Right forelimb (tissue), 1 donor: ENCODE data around the gene BMPR1A.
"Not testable (repeated sequence)": the region's sequence is repeated elsewhere in the genome, so short reads cannot be mapped to it uniquely, and the experiment has no call there.

Experiments
- DNase-seq: peaks from one replicate; pipeline ENCODE4 v3.0.0-alpha.2; 2018

The BMPR1A gene

DNA sequence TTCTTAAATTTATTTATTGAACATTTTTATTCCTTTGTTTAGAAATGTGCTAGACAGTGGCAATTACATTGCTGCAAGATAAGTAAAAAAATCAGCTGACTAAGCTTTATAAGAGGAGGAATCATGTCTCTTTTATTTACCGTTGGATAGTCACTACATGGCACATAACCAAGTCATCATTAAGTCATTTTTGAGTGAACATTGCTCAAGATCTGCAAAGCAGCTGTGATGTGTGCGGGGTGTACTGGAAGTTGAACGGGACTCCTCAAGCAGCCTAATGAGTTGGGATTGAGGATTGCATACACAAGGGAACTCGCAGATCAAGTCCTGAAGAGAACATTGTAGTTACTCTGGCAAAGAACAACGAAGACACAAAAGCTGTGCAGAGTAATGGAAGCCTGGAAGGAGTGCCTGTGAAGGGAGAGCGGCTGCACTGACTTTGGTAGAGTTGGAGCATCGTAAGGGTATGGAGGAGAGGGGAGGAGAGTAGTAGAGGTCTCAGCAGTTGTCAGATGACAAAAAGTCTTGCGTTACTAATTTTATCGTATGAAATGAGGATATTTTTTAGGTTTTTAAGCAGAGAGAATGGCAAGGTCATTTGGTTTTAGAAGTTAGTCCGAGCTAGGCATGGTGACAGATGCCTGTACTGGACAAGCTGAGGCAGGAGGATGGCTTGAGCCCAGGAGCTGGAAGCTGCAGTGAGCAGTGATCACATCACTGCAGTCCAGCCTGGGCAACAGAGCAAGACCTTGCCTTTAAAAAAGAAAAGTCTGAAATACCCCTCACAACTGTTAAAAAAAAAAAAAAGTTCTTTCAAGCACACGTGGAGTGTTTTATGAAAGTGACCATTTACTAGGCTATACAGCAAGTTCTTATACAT lies 95.1 kb downstream of the BMPR1A start:
- DNase-seq: no peak

DNA sequence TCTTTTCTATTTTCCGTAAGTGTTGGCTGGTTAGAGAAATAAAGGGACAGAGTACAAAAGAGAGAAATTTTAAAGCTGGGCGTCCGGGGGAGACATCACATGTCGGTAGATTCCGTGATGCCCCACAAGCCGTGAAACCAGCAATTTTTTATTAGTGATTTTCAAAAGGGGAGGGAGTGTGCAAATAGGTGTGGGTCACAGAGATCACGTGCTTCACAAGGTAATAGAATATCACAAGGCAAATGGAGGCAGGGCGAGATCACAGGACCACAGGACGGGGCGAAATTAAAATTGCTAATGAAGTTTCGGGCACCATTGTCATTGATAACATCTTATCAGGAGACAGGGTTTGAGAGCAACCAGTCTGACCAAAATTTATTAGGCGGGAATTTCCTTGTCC lies 97.2 kb downstream of the BMPR1A start:
- DNase-seq: not testable (repeated sequence)

DNA sequence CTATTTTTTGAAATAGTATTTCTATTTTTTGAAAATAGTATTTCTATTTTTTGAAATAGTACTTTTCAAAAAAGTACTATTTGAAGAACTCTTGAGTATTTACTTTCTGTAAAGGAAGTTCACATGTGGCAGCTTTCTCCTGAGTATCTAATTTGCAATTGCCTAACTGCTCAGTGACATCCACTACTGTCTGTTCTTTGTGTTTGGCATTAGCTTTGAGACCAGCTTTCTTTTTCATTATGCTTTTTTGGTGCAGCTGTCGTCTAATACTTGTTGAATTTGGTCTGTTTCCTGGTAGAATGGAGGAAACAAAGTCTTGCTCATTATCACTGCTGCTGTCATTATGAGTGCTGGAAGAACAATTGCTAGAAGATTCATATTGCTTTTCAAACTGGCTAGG lies 99.1 kb downstream of the BMPR1A start:
- no peak for DNase-seq

DNA sequence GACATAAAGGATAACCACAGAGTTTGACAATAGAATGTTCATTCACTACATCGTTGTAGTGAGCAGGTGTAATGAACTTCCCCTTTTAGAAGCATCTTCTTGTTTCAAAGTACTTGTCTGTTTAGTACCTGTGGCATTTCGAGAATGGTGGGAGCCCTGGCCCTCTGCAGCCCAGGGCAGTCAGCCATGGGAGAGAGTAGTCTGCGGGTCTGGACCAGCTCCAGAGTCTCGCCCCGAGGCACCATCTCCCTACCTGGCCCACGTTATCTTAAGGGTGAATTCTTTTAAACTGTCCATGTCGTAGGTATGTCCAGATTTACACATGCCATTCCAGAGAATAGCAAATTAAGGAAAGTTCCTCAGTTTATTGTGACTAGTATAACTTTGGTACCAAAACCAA lies 99.7 kb downstream of the BMPR1A start:
- no peak for DNase-seq

DNA sequence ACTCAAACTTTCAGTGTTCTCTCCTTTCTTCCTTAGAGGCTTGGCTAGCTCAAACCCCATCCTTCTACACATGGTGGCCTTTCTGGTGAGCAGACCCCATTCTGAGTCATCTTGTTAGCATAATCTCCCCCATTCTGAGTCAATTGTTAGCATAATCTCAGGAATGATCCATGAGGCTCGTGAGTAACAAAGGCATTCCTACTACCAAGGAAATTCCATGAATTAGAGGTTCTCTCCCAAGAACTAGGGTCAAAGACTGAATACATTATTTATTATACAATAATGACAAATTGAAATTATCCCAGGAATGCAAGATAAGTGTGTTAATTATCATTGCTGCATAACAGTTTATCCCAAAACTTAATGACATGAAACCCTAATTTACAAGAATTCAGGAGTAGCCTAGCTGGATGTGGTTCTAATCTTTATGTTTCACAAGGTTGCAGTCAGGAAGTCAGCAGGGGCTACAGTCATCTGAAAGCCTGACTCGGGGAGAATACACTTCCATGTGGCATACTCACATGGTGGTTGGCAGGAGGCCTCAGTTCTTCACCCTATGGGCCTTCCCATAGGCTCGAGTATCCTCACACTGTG lies 100.8 kb downstream of the BMPR1A start:
- no peak for DNase-seq

DNA sequence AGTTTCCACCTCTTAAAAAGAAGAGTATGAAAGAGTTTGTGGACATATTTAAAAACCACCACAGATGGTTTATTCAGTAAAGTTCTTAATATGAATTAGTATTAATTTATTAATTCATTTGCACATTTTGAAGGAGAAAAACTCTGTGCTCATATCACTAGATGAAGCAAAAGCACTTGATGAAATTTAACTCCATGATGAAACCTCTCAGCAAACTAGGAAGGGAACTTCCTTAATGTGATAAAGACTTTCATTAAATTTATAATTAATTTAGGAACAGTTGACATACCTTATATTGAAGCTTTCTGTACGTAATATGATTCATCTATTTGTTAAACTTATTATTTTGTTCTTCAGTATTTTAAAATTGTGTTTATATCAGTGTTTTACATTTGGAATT lies 101.6 kb downstream of the BMPR1A start:
- DNase-seq: no peak

DNA sequence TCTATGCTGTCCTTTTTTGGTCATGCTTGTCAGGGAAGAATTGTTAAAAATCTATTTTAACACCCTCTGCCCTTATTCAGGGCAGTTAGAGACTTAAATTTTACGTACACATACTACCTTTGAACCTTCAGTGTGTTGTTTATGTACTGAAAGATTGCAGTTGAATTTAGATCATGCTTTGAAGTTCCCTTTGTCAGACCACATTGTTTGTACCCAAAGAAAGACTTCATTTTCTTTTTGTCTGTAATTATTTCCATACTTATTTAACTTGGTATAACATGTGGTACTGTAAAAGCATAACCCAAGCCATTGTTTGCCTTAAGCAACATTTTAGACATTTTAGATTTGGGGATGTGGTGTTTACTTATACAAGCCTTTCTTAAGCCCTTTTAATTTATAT lies 104.9 kb downstream of the BMPR1A start:
- DNase-seq: no peak

DNA sequence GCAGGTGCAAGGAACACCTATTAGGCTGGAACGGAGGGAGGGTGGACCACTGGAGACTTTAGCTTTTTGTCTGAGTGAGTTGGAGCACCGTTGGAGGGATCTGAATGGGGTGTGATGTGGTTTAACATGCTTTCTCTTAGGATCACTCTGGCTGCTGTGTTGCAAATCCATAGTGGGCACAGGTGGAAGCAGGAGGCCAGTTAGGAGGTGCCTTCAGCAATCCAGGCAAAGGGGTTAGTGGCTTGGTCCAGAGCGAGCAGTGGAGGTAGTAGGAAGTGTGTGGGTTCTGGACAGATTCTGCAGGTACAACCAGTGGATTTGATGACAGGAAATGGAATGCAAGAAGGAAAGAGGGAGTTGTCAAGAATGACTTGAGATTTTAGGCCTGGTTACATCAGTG lies 106.0 kb downstream of the BMPR1A start:
- no peak for DNase-seq

DNA sequence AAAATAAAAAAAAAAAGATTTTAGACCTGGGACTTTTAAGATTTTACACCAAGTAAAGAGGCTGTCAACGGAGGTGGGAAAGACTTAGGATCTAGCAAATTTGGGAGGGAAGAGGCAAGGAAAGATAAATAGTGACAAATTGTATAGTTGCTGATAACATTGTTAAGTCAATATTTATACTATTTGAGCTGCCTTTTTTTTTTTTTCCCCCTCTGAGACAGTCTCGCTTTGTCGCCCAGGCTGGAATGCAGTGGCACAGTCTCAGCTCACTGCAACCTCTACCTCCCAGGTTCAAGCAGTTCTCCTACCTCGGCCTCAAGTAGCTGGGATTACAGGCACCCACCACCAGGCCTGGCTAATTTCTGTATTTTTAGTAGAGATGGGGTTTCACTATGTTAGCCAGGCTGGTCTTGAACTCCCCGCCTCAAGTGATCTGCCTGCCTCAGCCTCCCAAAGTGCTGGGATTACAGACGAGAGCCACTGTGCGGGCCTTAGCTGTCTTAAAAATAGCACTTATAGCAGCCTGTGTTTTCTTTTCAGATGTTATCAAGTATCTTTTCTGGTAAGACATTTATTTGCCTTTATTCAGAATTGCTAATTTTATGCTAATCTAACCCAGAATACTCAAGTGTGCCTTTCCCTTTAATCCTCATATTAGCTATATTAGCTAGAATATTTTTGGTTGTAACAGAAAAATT lies 106.5 kb downstream of the BMPR1A start:
- DNase-seq: no peak

DNA sequence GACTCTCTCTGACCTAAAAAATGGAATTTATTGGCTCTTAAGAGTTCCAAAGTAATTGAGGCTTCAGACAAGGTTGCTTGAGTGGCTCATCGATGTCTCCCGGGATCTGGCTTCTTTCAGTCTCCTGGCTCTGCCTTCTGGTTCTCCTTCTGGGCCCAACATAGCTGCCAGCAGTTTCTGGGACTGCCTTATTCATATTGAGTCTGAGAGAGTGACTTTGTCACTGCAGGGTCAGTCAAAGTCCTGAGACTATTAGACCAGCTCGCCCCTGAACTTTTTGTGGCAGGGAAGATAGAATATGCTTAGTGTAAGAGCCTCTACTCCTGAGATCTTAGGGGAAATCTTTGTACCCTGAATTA lies 107.0 kb downstream of the BMPR1A start:
- no peak for DNase-seq

DNA sequence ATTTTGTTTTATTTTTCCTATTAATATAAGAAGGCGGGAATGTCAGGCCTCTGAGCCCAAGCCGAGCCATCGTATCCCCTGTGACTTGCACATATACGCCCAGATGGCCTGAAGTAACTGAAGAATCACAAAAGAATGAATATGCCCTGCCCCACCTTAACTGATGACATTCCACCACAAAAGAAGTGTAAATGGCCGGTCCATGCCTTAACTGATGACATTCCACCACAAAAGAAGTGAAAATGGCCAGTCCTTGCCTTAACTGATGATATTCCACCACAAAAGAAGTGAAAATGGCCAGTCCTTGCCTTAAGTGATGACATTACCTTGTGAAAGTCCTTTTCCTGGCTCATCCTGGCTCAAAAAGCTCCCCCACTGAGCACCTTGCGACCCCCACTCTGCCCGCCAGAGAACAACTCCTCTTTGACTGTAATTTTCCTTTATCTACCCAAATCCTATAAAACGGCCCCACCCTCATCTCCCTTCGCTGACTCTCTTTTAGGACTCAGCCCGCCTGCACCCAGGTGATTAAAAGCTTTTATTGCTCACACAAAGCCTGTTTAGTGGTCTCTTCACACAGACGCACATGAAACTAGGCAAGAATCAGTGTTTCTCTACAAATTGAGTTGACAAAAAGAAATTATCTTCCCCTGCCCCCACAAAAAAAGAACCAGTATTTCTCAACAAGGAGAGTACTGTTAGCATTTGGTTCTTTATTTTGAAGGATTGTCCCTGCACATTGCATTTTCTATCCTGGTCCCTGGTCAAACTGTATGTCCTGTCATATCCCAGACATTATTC lies 108.8 kb downstream of the BMPR1A start:
- not testable (repeated sequence) for DNase-seq

DNA sequence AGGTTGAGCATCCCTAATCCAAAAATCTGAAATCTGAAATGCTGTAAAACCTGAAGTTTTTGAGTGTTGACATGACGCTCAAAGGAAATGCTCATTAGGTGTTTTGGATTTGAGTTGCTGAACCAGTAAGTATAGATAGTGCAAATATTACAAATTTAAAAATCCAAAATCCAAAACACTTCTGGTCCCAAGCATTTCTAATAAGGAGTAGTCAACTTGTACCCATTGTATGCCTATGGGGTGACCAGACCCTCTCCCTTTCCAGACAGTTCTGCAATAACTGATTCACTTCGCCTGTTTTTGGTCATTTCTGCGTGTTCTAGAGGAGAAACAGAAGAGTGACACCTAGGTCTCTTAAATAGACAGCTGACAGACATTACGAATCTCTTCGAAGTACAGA lies 110.7 kb downstream of the BMPR1A start:
- DNase-seq: no peak

DNA sequence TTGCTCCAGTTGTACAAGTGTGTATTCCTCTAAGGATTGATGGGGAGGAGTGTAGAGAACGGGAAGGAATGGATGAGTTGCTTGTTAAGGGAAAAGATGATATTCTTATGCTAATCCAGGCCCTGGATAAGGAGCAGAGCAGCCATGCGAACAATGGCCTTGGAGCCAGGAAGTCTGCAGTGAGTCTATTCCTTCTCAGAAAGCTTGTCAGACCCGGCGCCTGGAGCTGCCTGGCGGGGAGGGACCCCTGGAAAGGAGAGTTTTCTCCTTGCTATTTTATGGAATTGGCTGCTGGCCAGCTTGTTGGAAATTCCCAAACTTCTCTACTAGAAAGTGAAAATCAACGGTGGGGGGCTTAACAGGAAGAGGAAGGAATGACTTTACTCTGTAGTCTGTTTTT lies 111.9 kb downstream of the BMPR1A start:
- DNase-seq: peak; percentile 80

DNA sequence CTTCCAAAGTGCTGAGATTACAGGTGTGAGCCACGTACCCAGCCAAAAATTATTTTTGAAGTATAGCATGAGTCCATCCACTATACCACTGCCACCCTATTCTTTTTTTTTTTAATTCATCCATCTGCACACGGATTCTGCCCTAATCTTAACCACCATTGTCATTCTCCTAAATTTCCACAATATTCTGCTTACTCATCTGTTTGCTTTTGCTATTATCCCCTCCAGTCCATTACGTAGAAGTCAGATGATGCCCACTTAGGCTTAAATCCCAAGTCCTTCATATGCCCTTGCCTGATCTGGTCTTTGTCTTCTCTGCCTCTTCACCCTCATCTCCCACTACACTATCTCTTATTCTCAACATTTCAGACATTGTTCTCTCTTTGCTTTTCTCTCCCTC lies 114.3 kb downstream of the BMPR1A start:
- no peak for DNase-seq

DNA sequence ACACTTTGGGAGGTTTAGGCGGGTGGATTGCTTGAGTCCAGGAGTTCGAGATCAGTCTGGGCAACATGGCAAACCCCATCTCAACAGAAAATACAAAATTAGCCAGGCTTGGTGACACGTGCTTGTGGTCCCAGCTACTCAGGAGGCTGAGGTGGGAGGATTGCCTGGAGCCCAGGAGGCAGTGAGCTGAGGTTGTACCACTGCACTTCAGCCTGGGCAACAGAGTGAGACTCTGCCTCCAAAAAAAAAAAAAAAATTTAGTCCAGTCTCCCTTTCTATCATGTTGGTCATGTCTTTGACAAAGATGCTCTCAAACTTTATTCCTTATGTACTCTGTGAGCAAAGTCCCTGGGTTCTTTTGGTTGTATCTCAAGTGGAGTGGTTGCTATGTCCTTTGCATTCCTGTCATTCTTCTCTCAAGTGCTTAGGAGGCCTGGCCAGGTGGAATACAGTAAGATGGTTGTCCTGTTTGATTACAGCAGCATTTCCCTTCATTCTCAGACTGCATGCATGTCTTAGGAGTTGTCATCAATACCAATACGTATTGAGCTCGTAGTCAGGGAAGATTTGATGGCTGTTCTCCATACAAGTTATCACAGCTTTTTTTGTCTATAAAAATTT lies 115.3 kb downstream of the BMPR1A start:
- DNase-seq: no peak

DNA sequence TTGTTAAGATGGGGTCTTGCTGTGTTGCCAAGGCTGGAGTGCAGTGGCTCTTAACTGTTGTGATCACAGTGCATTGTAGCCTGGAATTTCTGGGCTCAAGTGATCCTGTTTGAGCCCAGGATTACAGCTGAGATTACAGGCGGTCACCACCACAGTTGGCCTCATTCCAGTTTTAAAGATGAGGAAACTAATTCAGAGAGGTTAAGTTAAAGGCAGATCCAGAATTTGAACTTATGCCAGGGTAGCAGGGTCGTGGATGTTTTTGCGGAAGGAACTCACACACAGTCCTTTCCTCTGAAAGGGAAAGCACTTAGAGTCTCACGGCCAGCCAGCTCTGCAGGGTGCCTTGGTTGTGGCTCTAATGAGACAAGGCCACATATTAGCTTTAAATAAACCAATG lies 116.3 kb downstream of the BMPR1A start:
- no peak for DNase-seq

DNA sequence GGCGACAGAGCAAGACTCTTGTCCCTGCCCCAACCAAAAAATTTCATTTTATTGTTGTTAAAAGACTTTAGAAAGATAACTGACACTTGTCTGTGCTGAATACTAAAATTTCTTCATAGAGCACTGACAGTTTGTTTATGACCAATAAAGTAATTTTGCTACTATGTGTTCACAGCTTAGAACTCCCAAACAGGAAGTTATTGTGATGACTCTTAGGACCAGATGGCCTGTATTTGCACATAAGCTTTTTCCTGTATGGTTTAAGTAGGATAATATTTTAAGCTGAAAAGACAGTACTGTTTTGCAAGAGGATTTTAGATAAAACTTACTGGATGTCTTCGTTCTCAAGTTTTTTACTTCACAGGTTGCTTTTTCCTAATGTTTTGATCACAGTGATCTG lies 120.3 kb downstream of the BMPR1A start:
- no peak for DNase-seq

DNA sequence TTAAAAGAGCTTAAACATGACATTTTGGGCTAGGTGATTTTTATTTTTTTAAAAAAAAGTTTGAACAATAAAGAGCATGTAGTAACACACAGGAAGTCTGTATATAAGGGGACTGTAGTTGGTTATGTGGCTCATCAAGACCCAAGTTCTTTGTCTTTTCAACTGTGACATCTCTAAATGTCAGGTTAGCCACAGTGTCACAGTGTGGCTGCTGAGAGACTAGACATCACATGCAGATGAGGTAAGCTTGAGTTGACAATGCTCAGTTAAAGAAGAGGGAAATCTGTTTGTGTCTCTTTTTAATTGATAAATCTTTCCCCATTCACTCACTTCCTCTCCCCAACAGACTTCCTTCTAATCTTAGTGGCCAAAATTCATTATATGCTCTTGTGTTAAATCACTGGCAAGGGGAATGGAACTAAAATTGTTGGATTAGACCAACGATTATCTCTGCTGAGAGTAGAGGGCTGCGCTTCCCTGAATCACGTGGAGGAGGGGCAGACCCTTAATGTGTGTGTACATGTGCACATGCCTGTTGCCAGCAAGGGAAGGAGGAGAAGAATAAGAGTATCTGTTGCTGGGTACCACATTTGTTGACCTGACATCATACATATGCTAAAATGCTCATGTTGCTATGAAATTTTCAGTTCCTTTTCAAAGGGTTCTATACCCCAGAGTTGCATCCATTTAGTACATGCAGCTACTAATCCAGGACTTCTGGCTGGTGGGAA lies 122.7 kb downstream of the BMPR1A start:
- DNase-seq: no peak

DNA sequence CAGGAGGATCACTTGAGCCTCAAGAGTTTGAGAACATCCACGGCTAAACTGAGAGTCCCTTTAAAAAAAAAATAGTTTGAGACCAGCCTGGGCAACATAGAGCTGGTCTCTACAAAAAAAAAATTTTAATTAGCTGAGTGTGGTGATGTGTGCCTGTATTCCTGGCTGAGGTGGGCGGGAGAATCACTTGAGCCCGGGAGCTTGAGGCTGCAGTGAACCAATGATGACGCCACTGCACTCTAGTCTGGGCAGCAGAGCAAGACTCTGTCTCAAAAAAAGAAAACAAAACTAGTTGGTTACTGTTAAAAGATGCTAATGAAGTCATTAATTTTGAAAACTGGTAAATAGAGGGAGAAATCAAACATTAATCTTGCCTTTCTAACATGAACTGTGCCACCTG lies 124.6 kb downstream of the BMPR1A start:
- no peak for DNase-seq

DNA sequence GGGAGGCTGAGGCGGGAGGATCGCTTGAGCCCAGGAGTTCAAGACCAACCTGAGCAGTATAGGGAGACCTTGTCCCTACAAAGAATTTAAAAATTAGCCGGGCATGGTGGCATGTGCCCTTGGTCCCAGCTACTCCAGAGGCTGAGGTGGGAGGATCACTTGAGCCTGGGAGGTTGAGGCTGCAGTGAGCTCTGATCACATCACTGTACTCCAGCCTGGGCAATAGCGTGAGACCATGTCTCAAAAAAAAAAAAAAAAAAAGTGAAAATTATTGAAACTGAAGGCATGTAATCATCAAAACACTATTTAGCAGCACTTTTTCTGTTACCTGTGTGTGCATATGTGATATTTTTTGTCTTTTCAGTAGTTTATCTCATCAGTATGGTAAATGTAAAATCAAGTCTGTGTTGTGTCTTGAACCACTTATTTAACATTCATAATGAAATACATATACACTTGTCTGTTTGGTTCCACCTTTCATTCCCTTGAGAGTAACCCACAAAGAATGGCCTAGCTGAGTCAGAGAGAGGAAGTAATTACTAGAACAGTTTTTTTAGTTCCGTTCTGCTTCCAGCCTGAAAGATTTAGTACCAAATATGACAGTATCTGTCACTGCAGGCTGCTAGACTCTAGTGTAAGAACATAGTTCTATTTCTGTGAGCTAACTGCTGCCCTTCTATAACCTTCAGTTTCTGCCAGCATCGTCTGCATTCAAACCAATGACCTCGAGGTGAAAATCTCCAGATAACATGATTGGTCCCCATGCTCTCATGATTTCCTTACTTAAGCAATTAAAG lies 132.4 kb downstream of the BMPR1A start:
- DNase-seq: no peak

DNA sequence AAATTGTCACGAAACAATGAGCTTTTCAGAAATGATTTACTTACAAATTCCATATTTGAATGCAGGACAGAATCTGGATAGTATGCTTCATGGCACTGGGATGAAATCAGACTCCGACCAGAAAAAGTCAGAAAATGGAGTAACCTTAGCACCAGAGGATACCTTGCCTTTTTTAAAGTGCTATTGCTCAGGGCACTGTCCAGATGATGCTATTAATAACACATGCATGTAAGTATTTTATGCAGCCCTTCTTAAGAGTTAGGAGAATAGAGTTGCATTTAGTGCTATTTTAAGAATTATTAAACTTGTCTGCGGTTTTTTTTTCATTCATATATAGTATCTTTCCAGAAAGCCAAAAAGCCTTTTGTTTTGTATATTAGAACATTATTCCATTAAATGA lies 133.6 kb downstream of the BMPR1A start:
- DNase-seq: no peak
